GM23338 (cell line): ENCODE results near the gene HSD3B7. TPM values are rescaled to one million over a fixed set of nuclear protein-coding genes. Genes with fewer than 3 reads are reported as not detected.

ENCODE experiments used
- ATAC-seq: fragments of 200-7000 bp; cut with Tn5 transposase; 3 replicates; pipeline ENCODE4 v1.9.1; 2020
- DNase-seq: peaks from one replicate; pipeline ENCODE4 v3.0.0-alpha.2; 2015; ENCODE audit warnings: low spot score
- H2AFZ ChIP-seq: fragments of 200-600 bp; sonication (generic); 2 replicates; pipeline ENCODE4 v1.8.0; 2016; ENCODE audit warnings: antibody characterized with exemption, mild to moderate bottlenecking, moderate library complexity
- H3F3A ChIP-seq: fragments of 200-600 bp; sonication (generic); replicated peaks from 2 replicates; pipeline ENCODE4 v1.8.0; 2017; ENCODE audit warnings: antibody characterized with exemption, mixed run types, low read depth
- H3K27ac ChIP-seq: fragments of 200-600 bp; sonication (generic); 2 replicates; pipeline ENCODE4 v1.6.1; 2016; ENCODE audit warnings: low read depth
- H3K27me3 ChIP-seq: fragments of 200-600 bp; sonication (generic); 2 replicates; pipeline ENCODE4 v1.8.0; 2016; ENCODE audit warnings: mild to moderate bottlenecking, mixed run types, moderate library complexity; ENCODE audit not compliant: insufficient read depth
- H3K36me3 ChIP-seq: fragments of 200-600 bp; sonication (generic); 2 replicates; pipeline ENCODE4 v1.8.0; 2016; ENCODE audit warnings: mild to moderate bottlenecking; ENCODE audit not compliant: insufficient read depth
- H3K4me1 ChIP-seq: fragments of 200-600 bp; sonication (generic); 2 replicates; pipeline ENCODE4 v1.8.0; 2016; ENCODE audit warnings: mild to moderate bottlenecking, moderate library complexity; ENCODE audit not compliant: insufficient read depth
- H3K4me2 ChIP-seq: fragments of 200-600 bp; sonication (generic); 2 replicates; pipeline ENCODE4 v1.7.1; 2017; ENCODE audit warnings: mixed run types
- H3K4me3 ChIP-seq: fragments of 200-600 bp; sonication (generic); 2 replicates; pipeline ENCODE4 v1.6.1; 2016; ENCODE audit warnings: mixed run types
- H3K79me2 ChIP-seq: fragments of 200-600 bp; sonication (generic); replicated peaks from 2 replicates; pipeline ENCODE4 v1.8.0; 2017; ENCODE audit warnings: mild to moderate bottlenecking; ENCODE audit not compliant: insufficient read depth
- H3K9me2 ChIP-seq: fragments of 200-600 bp; sonication (generic); 2 replicates; pipeline ENCODE4 v1.8.0; 2017; ENCODE audit not compliant: insufficient read depth
- H4K20me1 ChIP-seq: fragments of 200-600 bp; sonication (generic); replicated peaks from 2 replicates; pipeline ENCODE4 v1.8.0; 2017; ENCODE audit warnings: mild to moderate bottlenecking; ENCODE audit not compliant: insufficient read depth
- H3K27ac Mint-ChIP-seq: 2 replicates; pipeline ENCODE4 v1.8.0; 2020; ENCODE audit warnings: inconsistent platforms, mild to moderate bottlenecking, moderate library complexity, mixed read lengths
- H3K27me3 Mint-ChIP-seq: 3 replicates; pipeline ENCODE4 v1.8.0; 2022; ENCODE audit warnings: low read depth, mild to moderate bottlenecking, moderate library complexity, mixed read lengths, inconsistent platforms; ENCODE audit not compliant: insufficient read depth, poor library complexity
- H3K36me3 Mint-ChIP-seq: 3 replicates; pipeline ENCODE4 v1.8.0; 2021; ENCODE audit warnings: low read depth, mild to moderate bottlenecking, inconsistent platforms, moderate library complexity, mixed read lengths
- H3K4me1 Mint-ChIP-seq: 3 replicates; pipeline ENCODE4 v1.8.0; 2020; ENCODE audit warnings: mild to moderate bottlenecking, inconsistent platforms, mixed read lengths
- H3K4me3 Mint-ChIP-seq: 3 replicates; pipeline ENCODE4 v1.8.0; 2021; ENCODE audit warnings: moderate library complexity, mild to moderate bottlenecking, inconsistent platforms, mixed read lengths
- H3K9me3 Mint-ChIP-seq: 3 replicates; pipeline ENCODE4 v1.8.0; 2020; ENCODE audit warnings: moderate library complexity, mild to moderate bottlenecking, inconsistent platforms, mixed read lengths
- CREB1 ChIP-seq: fragments of 250-450 bp; sonication (Bioruptor Pico); IDR thresholded peaks from 2 replicates; pipeline ENCODE4 v1.5.0; 2020; ENCODE audit warnings: low read depth, mild to moderate bottlenecking, moderate library complexity
- CTCF ChIP-seq, 2 experiments: fragments of 200-600 bp in 1 of 2; sonication (generic) in 1 of 2; conservative IDR thresholded peaks; 2 replicates each; pipeline versions ENCODE4 v1.5.1 to v1.6.1; 2016 to 2017; ENCODE audit warnings: antibody characterized with exemption in 2 of 2, low read depth in 2 of 2, mild to moderate bottlenecking in 2 of 2, moderate library complexity in 1 of 2
- ETS1 ChIP-seq: IDR thresholded peaks from 2 replicates; pipeline ENCODE4 v1.6.1; 2016; ENCODE audit warnings: antibody characterized with exemption
- EZH2 ChIP-seq: fragments of 200-600 bp; sonication (generic); IDR thresholded peaks from one replicate; pipeline ENCODE4 v1.8.0; 2017; ENCODE audit warnings: antibody characterized with exemption, mild to moderate bottlenecking, low read depth; ENCODE audit not compliant: unreplicated experiment
- EZH2phosphoT487 ChIP-seq: fragments of 200-600 bp; sonication (generic); IDR thresholded peaks from one replicate; pipeline ENCODE4 v1.8.1; 2018; ENCODE audit warnings: antibody characterized with exemption; ENCODE audit not compliant: unreplicated experiment
- JUNB ChIP-seq: IDR thresholded peaks from one replicate; pipeline ENCODE4 v1.6.1; 2016; ENCODE audit warnings: antibody characterized with exemption; ENCODE audit not compliant: unreplicated experiment
- NANOG ChIP-seq: IDR thresholded peaks from 2 replicates; pipeline ENCODE4 v1.6.1; 2016; ENCODE audit warnings: antibody characterized with exemption, borderline replicate concordance
- POLR2AphosphoS5 ChIP-seq: IDR thresholded peaks from 2 replicates; pipeline ENCODE4 v1.6.1; 2016; ENCODE audit warnings: antibody characterized with exemption, low read depth
- STAT1 ChIP-seq: IDR thresholded peaks from one replicate; pipeline ENCODE4 v1.6.1; 2016; ENCODE audit warnings: antibody characterized with exemption; ENCODE audit not compliant: unreplicated experiment
- ZNF114 ChIP-seq: fragments of 250-450 bp; sonication (Bioruptor Pico); IDR thresholded peaks from 2 replicates; pipeline ENCODE4 v1.5.0; 2020; ENCODE audit warnings: mild to moderate bottlenecking, moderate library complexity
- ZNF331 ChIP-seq: fragments of 250-450 bp; sonication (Bioruptor Pico); IDR thresholded peaks from 2 replicates; pipeline ENCODE4 v1.5.0; 2020; ENCODE audit warnings: low read depth, mild to moderate bottlenecking, moderate library complexity
- ZNF462 ChIP-seq: fragments of 250-450 bp; sonication (Bioruptor Pico); IDR thresholded peaks from 2 replicates; pipeline ENCODE4 v1.5.0; 2020; ENCODE audit warnings: mild to moderate bottlenecking, moderate library complexity
- polyA plus RNA-seq: library from polyadenylated mRNA; unstranded; fragments of >200 nt; fragmentation: Nextera tagmentation; extraction: Ambion mirVana; gene quantifications from 2 replicates; pipeline ENCODE4 v1.2.1, GENCODE V29; 2016
- total RNA-seq: library from RNA; depleted of rRNA; stranded (reverse); fragments of >200 nt; shearing (Covaris generic); gene quantifications from 2 replicates; pipeline ENCODE4 v1.2.3, GENCODE V29; 2014

The HSD3B7 gene
- total and polyA plus RNA-seq, 2 experiments from 2014 or later, result 4.3 to 12.2 TPM

DNA sequence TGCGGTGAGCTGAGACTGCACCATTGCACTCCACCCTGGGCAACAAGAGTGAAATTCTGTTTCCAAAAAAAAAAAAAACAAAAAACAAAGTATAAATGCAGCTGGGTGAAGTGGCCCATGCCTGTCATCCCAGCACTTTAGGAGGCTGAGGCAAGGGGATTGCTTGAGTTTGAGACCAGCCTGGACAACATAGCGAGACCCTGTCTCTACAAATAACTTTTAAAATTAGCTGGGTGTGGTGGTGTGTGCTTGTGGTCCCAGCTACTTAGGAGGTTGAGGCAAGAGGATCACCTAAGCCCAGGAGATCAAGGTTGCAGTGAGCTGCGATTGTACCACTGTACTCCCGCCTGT, 38.2 kb downstream of the HSD3B7 start:
- Mint-ChIP-seq H3K27me3 (peaks cover 6% of the 10 kb centered on the region), H3K9me3 (no peaks in the 10 kb centered on the region), H3K4me1 (peaks cover 5% of the 10 kb centered on the region; the same call in 2 of the 3 replicates), H3K4me3 (no peak overlapping the region), H3K27ac (no peak overlapping the region), H3K36me3 (no peaks in the 10 kb centered on the region)
- Histone ChIP-seq H3K9me2 (no peaks in the 10 kb centered on the region), H3K4me3 (no peak overlapping the region), H3K36me3 (no peaks in the 10 kb centered on the region), H2AFZ (no peak overlapping the region), H3K27ac (no peak overlapping the region), H4K20me1 (no peaks in the 10 kb centered on the region), H3K27me3 (no peaks in the 10 kb centered on the region), H3K4me1 (no peaks in the 10 kb centered on the region; the same call in 1 of the 2 replicates), H3K4me2 (no peak overlapping the region), H3F3A (no peaks in the 10 kb centered on the region), H3K79me2 (no peaks in the 10 kb centered on the region)
- TF ChIP-seq ZNF114 (CRISPR knock-in tag) (no peak), ETS1 (no peak), EZH2phosphoT487 (no peak), STAT1 (no peak), ZNF462 (CRISPR knock-in tag) (no peak), EZH2 (no peak), NANOG (no peak), CREB1 (CRISPR knock-in tag) (no peak), JUNB (no peak), POLR2AphosphoS5 (no peak), ZNF331 (CRISPR knock-in tag) (no peak), CTCF (conservative IDR thresholded peaks at IDR 0.05; ENCODE audit: low read depth in 2 of 2) (no peak)
- no peak for DNase-seq
- ATAC-seq, result no peak
